Activated CD4-positive, alpha-beta T cell treated with anti-CD3 and anti-CD28 coated beads, Interleukin-2, amount 10 ng/mL, durations not matched to agents 24 days and 14 days (primary cell): Measurements from ENCODE around the gene METTL13. TPM values are rescaled to one million over a fixed set of nuclear protein-coding genes. Genes with fewer than 3 reads are reported as not detected.

Experiments
- DNase-seq: peaks from one replicate; pipeline ENCODE4 v3.0.0; 2022
- H3K27ac Mint-ChIP-seq: one replicate; pipeline ENCODE4 v1.8.0; 2022; ENCODE audit warnings: mild to moderate bottlenecking, mixed read lengths
- H3K27me3 Mint-ChIP-seq: one replicate; pipeline ENCODE4 v1.8.0; 2022; ENCODE audit warnings: mixed read lengths
- H3K36me3 Mint-ChIP-seq: one replicate; pipeline ENCODE4 v1.8.0; 2022; ENCODE audit warnings: low read depth, mild to moderate bottlenecking, mixed read lengths
- H3K4me1 Mint-ChIP-seq: one replicate; pipeline ENCODE4 v1.8.0; 2021; ENCODE audit warnings: mixed read lengths
- H3K4me3 Mint-ChIP-seq: one replicate; pipeline ENCODE4 v1.8.0; 2022; ENCODE audit warnings: mild to moderate bottlenecking, moderate library complexity, mixed read lengths
- H3K9me3 Mint-ChIP-seq: one replicate; pipeline ENCODE4 v1.8.0; 2021; ENCODE audit warnings: mixed read lengths
- intact Hi-C: fragments of 100-400 bp; cut with micrococcal nuclease; formaldehyde crosslinking; loops from one replicate; pipeline ENCODE4 v1.15.1; 2023
- total RNA-seq: library from RNA; stranded (reverse); gene quantifications from 2 replicates; pipeline ENCODE4 v1.2.3, GENCODE V29; 2022

Gene METTL13
- total RNA-seq, 1 donor from 2014 or later: 56.1 TPM

DNA sequence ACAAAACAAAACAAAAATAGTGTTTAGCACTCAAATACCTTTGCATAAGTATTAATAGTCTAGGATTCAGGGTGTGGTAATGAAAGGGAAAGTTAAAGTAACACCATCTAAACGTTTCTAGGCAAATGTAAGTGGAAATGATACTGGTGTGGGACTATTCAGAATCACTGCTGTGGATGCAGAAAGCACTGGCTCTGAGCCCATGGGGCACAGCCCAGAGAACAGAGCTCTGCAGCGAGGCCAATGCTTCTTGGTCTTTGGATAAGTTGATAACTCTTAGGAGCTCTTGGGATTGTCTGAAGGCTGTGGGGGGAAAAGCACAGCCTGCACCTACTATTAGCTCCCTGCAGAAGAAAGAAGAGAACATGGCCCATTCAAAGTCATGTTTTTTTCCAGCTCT is 38.5 kb downstream of the METTL13 start:
- H3K4me3 Mint-ChIP-seq: no peak overlapping the region
- intact Hi-C loops: loop anchor here (10.0 kb wide), 1 partner anchor 455 kb away; no protein-coding TSS in a partner anchor
- no peak overlapping the region for H3K27ac Mint-ChIP-seq
- H3K36me3 Mint-ChIP-seq: no peaks in the 10 kb centered on the region
- peaks cover 14% of the 10 kb centered on the region for H3K4me1 Mint-ChIP-seq
- no peaks in the 10 kb centered on the region for H3K27me3 Mint-ChIP-seq
- peaks cover 5% of the 10 kb centered on the region for H3K9me3 Mint-ChIP-seq
- DNase-seq: no peak

DNA sequence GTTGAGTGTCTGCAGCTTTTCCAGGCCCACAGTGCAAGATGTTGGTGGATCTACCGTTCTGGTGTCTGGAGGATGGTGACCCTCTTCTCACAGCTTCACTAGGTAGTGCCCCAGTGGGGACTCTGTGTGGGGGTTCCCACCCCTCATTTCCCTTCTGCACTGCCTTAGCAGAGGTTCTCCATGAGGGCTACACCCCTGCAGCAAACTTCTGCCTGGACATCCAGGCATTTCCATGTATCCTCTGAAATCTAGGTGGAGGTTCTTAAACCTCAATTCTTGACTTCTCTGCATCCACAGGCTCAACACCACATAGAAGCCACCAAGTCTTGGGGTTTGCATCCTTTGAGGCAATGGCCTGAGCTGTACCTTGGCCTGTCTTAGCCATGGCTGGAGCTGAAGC is 45.5 kb downstream of the METTL13 start:
- intact Hi-C loops: no loop called here
- Mint-ChIP-seq H3K27ac (no peak overlapping the region), H3K27me3 (no peaks in the 10 kb centered on the region), H3K9me3 (peaks cover 31% of the 10 kb centered on the region), H3K4me3 (no peak overlapping the region), H3K36me3 (no peaks in the 10 kb centered on the region), H3K4me1 (no peaks in the 10 kb centered on the region)
- DNase-seq: no peak

DNA sequence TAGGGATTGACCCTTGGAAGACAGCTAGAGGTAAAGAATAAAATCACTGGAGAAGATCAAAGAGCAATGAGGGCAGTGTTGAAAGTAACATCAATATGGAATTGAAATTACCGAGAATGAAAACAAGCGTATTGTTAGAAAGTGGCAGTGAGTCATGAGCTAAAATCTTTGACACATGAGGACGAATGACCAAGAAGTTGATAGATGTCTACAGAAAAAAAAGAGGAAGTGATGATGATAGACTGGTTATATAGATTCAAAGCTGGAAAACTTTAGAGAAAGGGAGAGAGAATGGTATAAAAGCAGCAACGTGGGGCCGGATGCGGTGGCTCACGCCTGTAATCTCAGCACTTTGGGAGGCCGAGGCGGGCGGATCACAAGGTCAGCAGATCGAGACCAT is 47.3 kb downstream of the METTL13 start:
- Mint-ChIP-seq H3K27me3 (no peaks in the 10 kb centered on the region), H3K4me3 (no peak overlapping the region), H3K4me1 (no peaks in the 10 kb centered on the region), H3K36me3 (no peaks in the 10 kb centered on the region), H3K27ac (no peak overlapping the region), H3K9me3 (peaks cover 31% of the 10 kb centered on the region)
- intact Hi-C loops: no loop called here
- DNase-seq: no peak

DNA sequence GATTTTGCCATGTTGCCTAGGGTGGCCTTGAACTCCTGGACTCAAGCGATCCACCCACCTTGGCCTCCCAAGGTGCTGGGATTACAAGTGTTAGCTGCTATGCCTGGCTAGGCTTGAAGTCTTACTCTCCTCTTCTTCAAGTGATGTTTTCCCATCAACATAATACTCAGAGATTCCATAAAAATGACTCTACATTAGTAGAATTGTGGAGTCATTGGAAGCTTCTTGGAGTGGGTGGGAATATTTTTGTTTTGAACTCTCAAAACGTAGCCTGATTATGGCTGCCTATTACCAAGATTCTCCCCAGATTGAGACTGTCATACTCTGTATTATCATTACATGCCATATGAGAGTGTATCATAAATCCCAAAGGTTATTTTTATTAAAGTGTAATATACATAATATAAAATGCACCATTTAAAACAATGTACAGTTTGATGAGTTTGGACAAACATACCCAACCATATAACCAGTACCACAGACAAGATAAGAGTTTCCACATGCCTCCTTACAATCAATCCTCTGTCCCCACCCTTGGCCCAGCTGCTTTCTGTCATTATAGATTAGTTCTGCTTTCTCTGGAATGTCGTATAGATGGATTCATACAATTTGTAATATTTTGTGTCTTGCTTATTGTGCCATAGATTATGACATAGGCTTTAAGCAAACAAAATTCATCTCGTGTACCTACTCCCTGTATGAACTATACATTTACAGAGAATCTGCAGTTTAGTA is 51.8 kb downstream of the METTL13 start:
- H3K36me3 Mint-ChIP-seq: no peaks in the 10 kb centered on the region
- H3K4me1 Mint-ChIP-seq: no peaks in the 10 kb centered on the region
- intact Hi-C loops: no loop called here
- H3K27me3 Mint-ChIP-seq: peaks cover 2% of the 10 kb centered on the region
- H3K4me3 Mint-ChIP-seq: no peak overlapping the region
- no peak overlapping the region for H3K27ac Mint-ChIP-seq
- H3K9me3 Mint-ChIP-seq: peaks cover 6% of the 10 kb centered on the region
- DNase-seq: no peak

DNA sequence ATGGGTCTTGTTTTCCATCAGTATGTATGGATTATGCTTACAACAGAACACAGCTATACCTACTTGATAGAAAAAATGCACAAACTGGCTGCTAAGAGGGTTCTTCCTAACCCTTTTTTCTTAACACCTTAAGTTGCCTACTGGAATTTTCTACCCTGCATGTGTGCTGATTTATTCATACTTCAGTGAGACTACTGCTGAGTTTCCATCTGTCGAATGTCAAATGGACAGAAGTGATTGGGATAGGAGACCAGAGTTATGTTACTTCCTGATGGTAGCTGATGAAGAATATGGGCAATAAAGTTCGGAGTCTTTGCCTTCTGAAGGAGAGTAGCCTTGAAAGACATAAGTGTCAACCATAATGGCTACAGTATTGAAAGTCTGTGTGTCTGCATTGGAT is 53.4 kb downstream of the METTL13 start:
- Mint-ChIP-seq H3K36me3 (no peaks in the 10 kb centered on the region), H3K27me3 (peaks cover 3% of the 10 kb centered on the region), H3K4me3 (no peak overlapping the region), H3K4me1 (no peaks in the 10 kb centered on the region), H3K27ac (no peak overlapping the region), H3K9me3 (no peaks in the 10 kb centered on the region)
- no peak for DNase-seq
- intact Hi-C loops: no loop called here

DNA sequence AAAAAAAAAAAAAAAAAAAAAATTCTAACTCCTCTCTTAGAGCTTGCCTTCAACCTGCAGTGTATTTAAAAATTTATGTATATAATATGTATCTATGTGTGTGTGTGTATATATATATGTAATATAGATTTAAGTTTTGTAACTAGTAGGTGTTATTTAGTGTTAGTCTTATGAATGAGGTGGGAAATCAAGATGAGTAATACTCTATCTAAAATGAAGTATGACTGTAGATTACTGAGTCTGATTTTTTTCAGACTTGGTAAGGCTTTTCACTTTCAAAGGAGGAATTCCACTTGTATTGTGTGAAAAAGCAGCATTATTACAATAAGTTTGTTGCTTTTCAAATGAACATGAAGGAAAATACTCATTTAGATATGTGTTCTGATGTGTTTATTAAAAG is 54.4 kb downstream of the METTL13 start:
- Mint-ChIP-seq H3K9me3 (no peaks in the 10 kb centered on the region), H3K36me3 (no peaks in the 10 kb centered on the region), H3K4me1 (peaks cover 4% of the 10 kb centered on the region), H3K27me3 (peaks cover 5% of the 10 kb centered on the region), H3K4me3 (no peak overlapping the region), H3K27ac (no peak overlapping the region)
- intact Hi-C loops: no loop called here
- DNase-seq: no peak

DNA sequence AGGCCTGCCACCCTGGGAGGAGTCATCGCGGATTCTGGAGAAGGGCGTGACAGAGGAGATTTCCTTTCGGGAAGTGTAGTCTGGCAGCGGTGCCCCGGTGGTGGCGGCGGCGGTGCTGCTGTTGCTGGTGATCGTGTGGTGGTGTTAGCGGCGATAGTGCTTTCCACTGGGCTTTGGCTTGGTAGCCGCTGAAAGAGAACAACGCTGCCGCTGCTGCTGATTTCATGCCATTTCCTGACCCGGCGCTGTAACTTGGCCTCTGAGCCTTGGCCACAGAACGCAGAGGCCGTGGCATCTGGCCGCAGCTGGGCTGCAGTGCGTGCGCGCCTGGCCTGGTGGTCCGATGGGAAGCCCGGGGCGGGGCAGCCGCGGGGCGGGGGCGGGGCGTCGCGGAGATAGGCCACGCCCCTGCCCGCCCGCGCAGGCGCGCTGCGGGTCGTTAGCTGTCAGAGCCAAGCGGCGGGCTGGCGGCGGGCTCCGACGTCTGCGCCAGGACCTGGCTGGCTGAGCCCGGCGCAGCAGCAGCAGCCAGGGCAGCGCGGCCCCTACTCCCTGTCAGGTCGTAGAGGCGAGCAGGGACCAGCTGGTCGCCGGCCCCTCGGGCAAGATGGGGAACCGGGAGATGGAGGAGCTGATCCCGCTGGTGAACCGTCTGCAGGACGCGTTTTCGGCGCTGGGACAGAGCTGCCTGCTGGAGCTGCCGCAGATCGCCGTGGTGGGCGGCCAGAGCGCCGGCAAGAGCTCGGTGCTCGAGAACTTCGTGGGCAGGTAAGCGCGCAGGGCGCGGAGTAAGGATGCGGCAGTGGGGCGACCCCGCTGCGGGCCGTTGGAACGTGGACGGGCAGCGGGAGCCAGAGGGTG is 59.8 kb downstream of the METTL13 start, which contains the start of gene DNM3:
DNM3 (plus strand) TSS at position 449 of the 861 bp plus-strand sequence; CDS start at position 608, 159 bp downstream.
- peak; percentile 95 for DNase-seq

DNA sequence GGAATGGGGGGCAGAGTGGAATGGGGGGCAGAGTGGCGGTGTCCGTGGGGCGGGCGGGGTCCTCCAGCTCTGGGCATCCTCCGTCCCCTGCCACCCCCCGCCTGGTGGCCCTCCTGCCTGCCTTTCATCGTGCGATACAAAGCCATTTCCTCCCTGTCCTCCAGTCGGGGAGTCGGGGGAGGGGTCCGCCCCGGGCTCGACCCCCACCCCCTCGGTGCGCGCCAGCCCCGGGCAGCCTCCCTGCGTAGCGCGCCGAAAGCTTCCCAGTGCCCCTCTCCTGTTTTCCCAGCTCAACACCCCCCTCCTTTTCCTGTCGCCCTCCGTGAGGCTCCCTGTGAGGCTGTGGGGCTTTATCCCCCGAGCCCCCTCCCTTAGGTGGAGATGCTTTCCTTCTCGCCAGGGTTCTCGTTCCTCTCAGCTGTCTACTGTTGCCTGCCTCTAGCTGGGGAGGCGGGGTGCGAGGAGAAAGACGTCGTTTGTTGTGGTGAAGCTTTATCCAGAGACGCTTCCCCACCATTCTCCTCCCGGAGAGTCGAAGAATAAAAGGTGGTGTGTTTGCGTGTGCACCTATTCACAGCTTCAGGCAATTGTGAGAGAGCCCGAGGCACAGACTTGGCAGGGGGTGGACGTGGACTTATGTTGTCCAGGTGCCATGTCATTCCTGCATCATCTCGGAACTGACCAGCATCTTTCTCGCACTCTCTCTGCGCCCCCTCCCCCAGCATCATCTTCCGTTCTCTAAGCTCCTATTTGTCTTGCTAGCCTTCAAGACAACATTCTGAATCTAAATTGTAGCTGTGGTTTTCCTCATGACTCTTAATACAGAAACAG is 60.7 kb downstream of the METTL13 start:
- H3K27ac Mint-ChIP-seq: peak overlapping the region; percentile 71
- peak overlapping the region; percentile 89 for H3K4me3 Mint-ChIP-seq
- intact Hi-C loops: loop anchor here (1.0 to 2.0 kb wide), 3 partner anchors 25 to 99 kb away; partner anchors contain the start of genes METTL13 and VAMP4
- H3K4me1 Mint-ChIP-seq: peaks cover 12% of the 10 kb centered on the region
- peaks cover 2% of the 10 kb centered on the region for H3K36me3 Mint-ChIP-seq
- no peaks in the 10 kb centered on the region for H3K9me3 Mint-ChIP-seq
- H3K27me3 Mint-ChIP-seq: peaks cover 39% of the 10 kb centered on the region
- DNase-seq: peak; percentile 72

More for the DNA sequence above, 59.8 kb downstream of the METTL13 start, which contains the start of gene DNM3:
- no peaks in the 10 kb centered on the region for H3K9me3 Mint-ChIP-seq
- peaks cover 34% of the 10 kb centered on the region for H3K27me3 Mint-ChIP-seq
- peak within 1 kb of the TSS; percentile 89 for H3K4me3 Mint-ChIP-seq
- H3K4me1 Mint-ChIP-seq: peaks cover 12% of the 10 kb centered on the region
- intact Hi-C loops: loop anchor here (1.0 to 2.0 kb wide), 3 partner anchors 24 to 98 kb away; partner anchors contain the start of genes METTL13 and VAMP4
- peaks cover 2% of the 10 kb centered on the region for H3K36me3 Mint-ChIP-seq
- peak within 1 kb of the TSS; percentile 71 for H3K27ac Mint-ChIP-seq

DNA sequence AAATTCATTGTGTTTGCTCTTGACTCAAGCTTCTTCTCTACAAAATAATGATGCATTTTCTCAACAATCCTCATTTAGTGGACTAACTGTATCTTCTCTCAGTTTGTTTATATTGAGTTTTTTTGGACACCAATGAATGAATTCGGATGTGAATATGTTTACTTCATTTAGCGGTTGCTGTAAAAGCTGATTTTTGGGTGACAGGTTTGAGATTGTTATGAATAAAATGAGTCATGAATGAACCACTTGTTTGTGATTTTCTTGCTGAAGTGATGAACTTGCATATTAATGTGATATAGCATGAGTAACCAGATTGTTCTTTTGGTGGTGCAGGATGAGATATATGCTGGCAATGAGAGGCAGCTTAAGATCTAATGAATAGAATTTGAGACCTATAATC is 62.9 kb downstream of the METTL13 start:
- no peak for DNase-seq
- intact Hi-C loops: no loop called here
- Mint-ChIP-seq H3K27ac (no peak overlapping the region), H3K4me3 (no peak overlapping the region), H3K36me3 (peaks cover 2% of the 10 kb centered on the region), H3K4me1 (peaks cover 12% of the 10 kb centered on the region), H3K27me3 (peaks cover 45% of the 10 kb centered on the region), H3K9me3 (no peaks in the 10 kb centered on the region)

DNA sequence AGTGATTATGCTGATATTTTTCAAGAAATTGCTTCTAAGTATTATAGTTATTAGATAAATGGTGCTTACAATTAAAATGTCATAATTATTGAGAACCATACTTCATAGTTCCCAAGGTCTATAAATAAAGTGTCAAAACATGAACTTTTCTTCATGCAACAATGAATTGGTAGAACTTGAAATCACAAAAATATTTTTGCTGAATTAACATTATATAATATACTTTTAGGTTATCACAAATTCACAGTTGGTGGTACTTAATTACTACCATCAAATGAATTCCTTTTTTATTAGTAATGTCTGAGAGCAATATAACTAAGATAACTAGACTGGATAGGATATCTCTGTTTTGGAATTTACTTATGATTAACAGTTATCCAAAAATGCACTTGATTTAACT is 64.5 kb downstream of the METTL13 start:
- no peak overlapping the region for H3K4me3 Mint-ChIP-seq
- H3K4me1 Mint-ChIP-seq: peaks cover 7% of the 10 kb centered on the region
- H3K36me3 Mint-ChIP-seq: peaks cover 2% of the 10 kb centered on the region
- peaks cover 50% of the 10 kb centered on the region for H3K27me3 Mint-ChIP-seq
- intact Hi-C loops: no loop called here
- DNase-seq: no peak
- H3K9me3 Mint-ChIP-seq: no peaks in the 10 kb centered on the region
- H3K27ac Mint-ChIP-seq: no peak overlapping the region

Other genes starting within 250 kb of the METTL13 start
- 0.21 TPM in 1 of 2 replicates, not detected in the other for gene MYOCOS, start 159.4 kb upstream of the METTL13 start, total RNA-seq
- not detected in 2 replicates for gene MYOC, start 129.0 kb upstream of the METTL13 start, total RNA-seq
- gene VAMP4, start 39.6 kb upstream of the METTL13 start, total RNA-seq: 7.7 TPM in 2 replicates
- gene DNM3, start 59.8 kb downstream of the METTL13 start, total RNA-seq: 0.42 and 0.45 TPM in 2 replicates